Suprapubic skin (tissue), 4 donors: ENCODE results near the gene HES1. TPM values are rescaled to one million over a fixed set of nuclear protein-coding genes. Genes with fewer than 3 reads are reported as not detected.

Experiments
- DNase-seq, 2 donors: peaks; one replicate each; pipeline ENCODE4 v3.0.0-alpha.2; 2019; ENCODE audit warnings: low spot score in 2 of 2
- H3K27ac ChIP-seq: fragments of 200-600 bp; sonication (generic); one replicate; pipeline ENCODE4 v1.5.1; 2019
- H3K27me3 ChIP-seq: fragments of 200-600 bp; sonication (generic); one replicate; pipeline ENCODE4 v1.5.1; 2019
- H3K36me3 ChIP-seq: fragments of 200-600 bp; sonication (generic); one replicate; pipeline ENCODE4 v1.5.1; 2019
- H3K4me1 ChIP-seq: fragments of 200-600 bp; sonication (generic); one replicate; pipeline ENCODE4 v1.5.1; 2019
- H3K4me3 ChIP-seq: fragments of 200-600 bp; sonication (generic); one replicate; pipeline ENCODE4 v1.5.1; 2019; ENCODE audit warnings: mild to moderate bottlenecking
- H3K9me3 ChIP-seq: fragments of 200-600 bp; sonication (generic); one replicate; pipeline ENCODE4 v1.5.1; 2019
- EP300 ChIP-seq: sonication (generic); formaldehyde crosslinking; IDR thresholded peaks from one replicate; pipeline ENCODE4 v1.6.1; 2017; ENCODE audit warnings: antibody characterized with exemption
- POLR2A ChIP-seq, 2 donors: fragments of 450-650 bp; IDR thresholded peaks; one replicate each; pipeline ENCODE4 v1.6.1; 2017; ENCODE audit warnings: antibody characterized with exemption in 2 of 2, mild to moderate bottlenecking in 2 of 2, moderate library complexity in 2 of 2
- POLR2AphosphoS5 ChIP-seq, 3 donors: sonication (generic); formaldehyde crosslinking; IDR thresholded peaks; one replicate each; pipeline ENCODE4 v1.6.1; 2017; ENCODE audit warnings: antibody characterized with exemption in 3 of 3
- WGBS: methylation state at CpG from one replicate; pipeline ENCODE4 v1.1.5; 2018; 5-methylcytosine and 5-hydroxymethylcytosine counted together
- total RNA-seq, 4 donors: library from RNA; depleted of rRNA; stranded (reverse); fragments of >200 nt; gene quantifications; one replicate each; pipeline ENCODE4 v1.1.0, GENCODE V29; 2016
- TF ChIP-seq, protein P1 (sequence below), 2 donors: fragments of 200-600 bp in 1 of 2; fragments of 450-650 bp in 1 of 2; sonication (generic) in 1 of 2; IDR thresholded peaks; one replicate each; pipeline ENCODE4 v1.5.1; 2016 to 2019; ENCODE audit warnings: antibody characterized with exemption in 2 of 2, mild to moderate bottlenecking in 1 of 2, moderate library complexity in 1 of 2

HES1 gene
- total RNA-seq, 4 donors from 2014 or later, result 128 to 206 (median 154) TPM

DNA sequence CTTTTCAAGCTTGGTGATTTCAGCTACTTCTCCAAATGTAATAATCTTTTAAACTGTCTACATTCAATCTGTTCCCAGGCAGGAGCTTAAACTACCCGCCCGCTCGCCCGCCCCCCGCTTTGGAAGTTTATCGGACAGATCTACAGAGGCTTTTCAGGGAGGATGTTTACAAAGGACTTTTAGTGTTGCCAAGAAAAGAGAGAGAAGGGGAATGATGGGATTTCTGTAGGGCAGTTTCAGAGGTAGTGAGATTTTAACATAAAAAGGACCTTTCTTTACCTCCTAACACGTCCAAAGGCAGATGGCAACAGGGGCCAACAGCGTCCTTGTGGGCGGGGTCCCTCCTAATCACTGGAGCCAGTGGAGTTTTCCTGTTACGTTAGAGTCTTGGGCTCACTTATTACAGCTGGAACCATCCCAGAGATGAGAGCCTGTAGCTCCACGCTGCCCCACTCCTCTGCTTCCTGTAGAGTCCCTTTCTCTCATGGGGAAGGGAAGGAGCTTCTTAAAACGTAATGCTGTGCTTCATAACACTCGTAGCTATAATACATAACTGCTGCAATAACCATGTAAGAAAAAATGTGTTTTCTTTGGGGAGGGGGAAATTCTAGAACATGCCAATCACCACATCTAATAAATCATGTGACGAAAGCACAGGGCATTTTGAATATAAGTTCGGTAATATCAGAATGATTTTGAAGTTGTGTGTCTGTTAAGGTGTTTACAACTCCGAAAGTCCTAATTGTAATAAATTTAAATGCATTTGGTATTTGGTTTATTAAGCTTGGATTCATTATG is 30.9 kb downstream of the HES1 start:
- Histone ChIP-seq H3K27me3 (no peaks in the 10 kb centered on the region), H3K27ac (no peak overlapping the region), H3K4me3 (no peak overlapping the region), H3K36me3 (no peaks in the 10 kb centered on the region), H3K9me3 (no peaks in the 10 kb centered on the region), H3K4me1 (peaks cover 16% of the 10 kb centered on the region)
- TF ChIP-seq EP300, result no peak
- TF ChIP-seq, protein P1, sequence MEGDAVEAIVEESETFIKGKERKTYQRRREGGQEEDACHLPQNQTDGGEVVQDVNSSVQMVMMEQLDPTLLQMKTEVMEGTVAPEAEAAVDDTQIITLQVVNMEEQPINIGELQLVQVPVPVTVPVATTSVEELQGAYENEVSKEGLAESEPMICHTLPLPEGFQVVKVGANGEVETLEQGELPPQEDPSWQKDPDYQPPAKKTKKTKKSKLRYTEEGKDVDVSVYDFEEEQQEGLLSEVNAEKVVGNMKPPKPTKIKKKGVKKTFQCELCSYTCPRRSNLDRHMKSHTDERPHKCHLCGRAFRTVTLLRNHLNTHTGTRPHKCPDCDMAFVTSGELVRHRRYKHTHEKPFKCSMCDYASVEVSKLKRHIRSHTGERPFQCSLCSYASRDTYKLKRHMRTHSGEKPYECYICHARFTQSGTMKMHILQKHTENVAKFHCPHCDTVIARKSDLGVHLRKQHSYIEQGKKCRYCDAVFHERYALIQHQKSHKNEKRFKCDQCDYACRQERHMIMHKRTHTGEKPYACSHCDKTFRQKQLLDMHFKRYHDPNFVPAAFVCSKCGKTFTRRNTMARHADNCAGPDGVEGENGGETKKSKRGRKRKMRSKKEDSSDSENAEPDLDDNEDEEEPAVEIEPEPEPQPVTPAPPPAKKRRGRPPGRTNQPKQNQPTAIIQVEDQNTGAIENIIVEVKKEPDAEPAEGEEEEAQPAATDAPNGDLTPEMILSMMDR (IDR thresholded peaks at IDR 0.05), result no peak
- no peak for TF ChIP-seq POLR2A (IDR thresholded peaks at IDR 0.05)
- TF ChIP-seq POLR2AphosphoS5 (IDR thresholded peaks at IDR 0.05), result no peak
- DNase-seq, result no peak
- WGBS, result 32% methylated on average over 16 of the region's 16 CpGs

GRCh38 chr3:194167480-194168282 is 31.7 kb downstream of the HES1 start:
- WGBS, result 69% methylated on average over 5 of the region's 5 CpGs
- H3K36me3 ChIP-seq, result no peaks in the 10 kb centered on the region
- H3K27ac ChIP-seq, result no peak overlapping the region

GRCh38 chr3:194168994-194169393 is 33.0 kb downstream of the HES1 start:
- WGBS, result 91% methylated on average over 3 of the region's 3 CpGs
- Histone ChIP-seq H3K4me1 (peaks cover 12% of the 10 kb centered on the region), H3K27me3 (no peaks in the 10 kb centered on the region), H3K9me3 (no peaks in the 10 kb centered on the region), H3K36me3 (no peaks in the 10 kb centered on the region), H3K27ac (no peak overlapping the region), H3K4me3 (no peak overlapping the region)
- TF ChIP-seq, protein P1 (IDR thresholded peaks at IDR 0.05), result no peak
- no peak for TF ChIP-seq POLR2A (IDR thresholded peaks at IDR 0.05)
- no peak for TF ChIP-seq EP300
- no peak for TF ChIP-seq POLR2AphosphoS5 (IDR thresholded peaks at IDR 0.05)
- no peak for DNase-seq

More at GRCh38 chr3:194167480-194168282, 31.7 kb downstream of the HES1 start:
- no peaks in the 10 kb centered on the region for H3K27me3 ChIP-seq
- H3K4me3 ChIP-seq, result no peak overlapping the region
- TF ChIP-seq EP300, result no peak
- TF ChIP-seq POLR2AphosphoS5 (IDR thresholded peaks at IDR 0.05), result no peak
- TF ChIP-seq, protein P1 (IDR thresholded peaks at IDR 0.05), result no peak
- no peak for TF ChIP-seq POLR2A (IDR thresholded peaks at IDR 0.05)
- DNase-seq, result no peak
- no peaks in the 10 kb centered on the region for H3K9me3 ChIP-seq
- peaks cover 12% of the 10 kb centered on the region for H3K4me1 ChIP-seq

- H3K36me3 ChIP-seq, result no peaks in the 10 kb centered on the region
- peaks cover 12% of the 10 kb centered on the region for H3K4me1 ChIP-seq
- H3K27ac ChIP-seq, result no peak overlapping the region
- DNase-seq, result no peak
- H3K4me3 ChIP-seq, result no peak overlapping the region
- TF ChIP-seq POLR2AphosphoS5 (IDR thresholded peaks at IDR 0.05) (no peak), POLR2A (IDR thresholded peaks at IDR 0.05) (no peak), EP300 (no peak)
- TF ChIP-seq, protein P1 (IDR thresholded peaks at IDR 0.05), result no peak
- no peaks in the 10 kb centered on the region for H3K27me3 ChIP-seq
- H3K9me3 ChIP-seq, result no peaks in the 10 kb centered on the region
- WGBS, result 93% methylated on average over 10 of the region's 10 CpGs
Measured at GRCh38 chr3:194169595-194169994, 33.6 kb downstream of the HES1 start.

GRCh38 chr3:194170793-194171192 is 34.8 kb downstream of the HES1 start:
- H3K4me1 ChIP-seq, result peaks cover 12% of the 10 kb centered on the region
- H3K36me3 ChIP-seq, result no peaks in the 10 kb centered on the region
- H3K27ac ChIP-seq, result no peak overlapping the region
- TF ChIP-seq, protein P1 (IDR thresholded peaks at IDR 0.05), result no peak
- TF ChIP-seq POLR2A (IDR thresholded peaks at IDR 0.05) (no peak), POLR2AphosphoS5 (IDR thresholded peaks at IDR 0.05) (no peak), EP300 (no peak)
- 62% methylated on average over 2 of the region's 2 CpGs for WGBS
- no peaks in the 10 kb centered on the region for H3K27me3 ChIP-seq
- no peak overlapping the region for H3K4me3 ChIP-seq
- DNase-seq, result no peak
- H3K9me3 ChIP-seq, result no peaks in the 10 kb centered on the region
